HepG2 (cell line): ENCODE results near the gene FNDC3B. TPM values are rescaled to one million over a fixed set of nuclear protein-coding genes. Genes with fewer than 3 reads are reported as not detected.

Source experiments
- ARNTL ChIP-seq: sonication (generic); formaldehyde crosslinking; IDR thresholded peaks from 2 replicates; pipeline ENCODE4 v1.4.0; 2020; ENCODE audit warnings: mild to moderate bottlenecking, missing genetic modification reagents
- CC2D1A ChIP-seq: sonication (generic); formaldehyde crosslinking; IDR thresholded peaks from 2 replicates; pipeline ENCODE4 v1.8.1; 2023; ENCODE audit warnings: mild to moderate bottlenecking, missing genetic modification reagents
- ETV5 ChIP-seq: IDR thresholded peaks from 2 replicates; pipeline ENCODE4 v1.6.1; 2018; ENCODE audit warnings: missing biosample characterization, missing genetic modification reagents, inconsistent platforms, borderline replicate concordance
- GLI4 ChIP-seq: sonication (generic); formaldehyde crosslinking; IDR thresholded peaks from 2 replicates; pipeline ENCODE4 v1.5.1; 2020; ENCODE audit warnings: missing genetic modification reagents, mild to moderate bottlenecking, moderate library complexity, borderline replicate concordance
- HNF4G ChIP-seq, 2 experiments: sonication (generic) in 1 of 2; formaldehyde crosslinking in 1 of 2; IDR thresholded peaks; 2 replicates each; pipeline versions ENCODE4 v1.4.0 to v1.6.1; 2011 to 2020; ENCODE audit warnings: borderline replicate concordance in 2 of 2, low read depth in 2 of 2, mild to moderate bottlenecking in 2 of 2, low read length in 1 of 2, missing genetic modification reagents in 1 of 2, moderate library complexity in 1 of 2
- ISX ChIP-seq: sonication (generic); formaldehyde crosslinking; conservative IDR thresholded peaks from 2 replicates; pipeline ENCODE4 v1.5.0; 2020; ENCODE audit warnings: missing genetic modification reagents
- KDM5B ChIP-seq: sonication (generic); formaldehyde crosslinking; IDR thresholded peaks from 2 replicates; pipeline ENCODE4 v1.4.0; 2020; ENCODE audit warnings: missing genetic modification reagents, mild to moderate bottlenecking, borderline replicate concordance
- NFKB2 ChIP-seq: sonication (generic); formaldehyde crosslinking; IDR thresholded peaks from 2 replicates; pipeline ENCODE4 v1.4.0; 2020; ENCODE audit warnings: missing genetic modification reagents, borderline replicate concordance
- NR2F2 ChIP-seq: IDR thresholded peaks from 2 replicates; pipeline ENCODE4 v1.6.1; 2012; ENCODE audit warnings: low read depth, inconsistent platforms, borderline replicate concordance
- PHB2 ChIP-seq: fragments of 450-650 bp; IDR thresholded peaks from 2 replicates; pipeline ENCODE4 v1.6.1; 2018; ENCODE audit not compliant: partially characterized antibody
- RELA ChIP-seq: sonication (generic); formaldehyde crosslinking; IDR thresholded peaks from 2 replicates; pipeline ENCODE4 v1.4.0; 2020; ENCODE audit warnings: missing genetic modification reagents
- SP1 ChIP-seq, 2 experiments: fragments of 450-650 bp in 1 of 2; sonication (generic) in 1 of 2; formaldehyde crosslinking in 1 of 2; IDR thresholded peaks; 2 replicates each; pipeline versions ENCODE4 v1.4.0 to v1.6.1; 2016 to 2020; ENCODE audit warnings: missing genetic modification reagents in 1 of 2
- TCF7L2 ChIP-seq: IDR thresholded peaks from 2 replicates; pipeline ENCODE4 v1.6.1; 2011; ENCODE audit warnings: mild to moderate bottlenecking, low read depth, low read length, moderate library complexity
- UBTF ChIP-seq: sonication (generic); formaldehyde crosslinking; IDR thresholded peaks from 2 replicates; pipeline ENCODE4 v1.4.0; 2020; ENCODE audit warnings: mild to moderate bottlenecking, missing genetic modification reagents
- ZBTB10 ChIP-seq: sonication (generic); formaldehyde crosslinking; IDR thresholded peaks from 2 replicates; pipeline ENCODE4 v1.4.0; 2020; ENCODE audit warnings: missing genetic modification reagents, borderline replicate concordance
- ZFP36 ChIP-seq: fragments of 150-350 bp; IDR thresholded peaks from 2 replicates; pipeline ENCODE4 v1.6.1; 2018; ENCODE audit warnings: borderline replicate concordance, low read length, low read depth; ENCODE audit not compliant: partially characterized antibody
- ZNF12 ChIP-seq: sonication (generic); formaldehyde crosslinking; IDR thresholded peaks from 2 replicates; pipeline ENCODE4 v1.5.0; 2020; ENCODE audit warnings: missing genetic modification reagents
- ZNF180 ChIP-seq: sonication (generic); formaldehyde crosslinking; IDR thresholded peaks from 2 replicates; pipeline ENCODE4 v1.4.0; 2020; ENCODE audit warnings: low read depth, missing genetic modification reagents, borderline replicate concordance
- ZNF574 ChIP-seq: sonication (generic); formaldehyde crosslinking; IDR thresholded peaks from 2 replicates; pipeline ENCODE4 v1.4.0; 2020; ENCODE audit warnings: missing genetic modification reagents
- ZNF709 ChIP-seq: sonication (generic); formaldehyde crosslinking; IDR thresholded peaks from 2 replicates; pipeline ENCODE4 v1.5.0; 2020; ENCODE audit warnings: mild to moderate bottlenecking, missing genetic modification reagents
- ZNF724P ChIP-seq: sonication (generic); formaldehyde crosslinking; IDR thresholded peaks from 2 replicates; pipeline ENCODE4 v1.8.0; 2022; ENCODE audit warnings: missing genetic modification reagents, borderline replicate concordance
- polyA plus RNA-seq, 8 experiments: library from polyadenylated mRNA; depleted of rRNA in 3 of 8; stranded (reverse) in 7 of 8; unstranded in 1 of 8; fragments of >200 nt; fragmentation: Illumina TruSeq in 4 of 8; extraction: Trizol in 4 of 8; gene quantifications; 2 replicates each; pipeline versions ENCODE4 v1.2.1 to v1.2.3, GENCODE V29; 2011 to 2016; ENCODE audit warnings: low read depth in 4 of 8, missing spikeins in 1 of 8, mixed read lengths in 1 of 8; ENCODE audit not compliant: insufficient read depth in 1 of 8
- total RNA-seq, 5 experiments: library from RNA; depleted of rRNA; stranded (reverse); fragments of >200 nt; fragmentation: Illumina TruSeq; extraction: Trizol; gene quantifications; 2 replicates each; pipeline ENCODE4 v1.2.3, GENCODE V29; 2016; ENCODE audit warnings: low read depth in 1 of 5

The FNDC3B gene
- total and polyA plus RNA-seq, 2 of the 13 experiments (the other 11 are each of a cell fraction or from before 2014, with no cell fraction given): 74.8 to 103 TPM

GRCh38 chr3:172179680-172180399 lies 140.5 kb downstream of the FNDC3B start (continued):
- no peak for TF ChIP-seq TCF7L2
- TF ChIP-seq ZNF709 (CRISPR knock-in tag): no peak
- peak; percentile 53; the same call in 1 of the 2 replicates for TF ChIP-seq ETV5
- TF ChIP-seq UBTF (CRISPR knock-in tag): peak; percentile 19; the same call in 1 of the 2 replicates
- TF ChIP-seq RELA: no peak
- TF ChIP-seq HNF4G (IDR thresholded peaks at IDR 0.05; ENCODE audit: borderline replicate concordance, low read depth, low read length): peak; percentile 92
- peak; percentile 86; the same call in 1 of the 2 replicates for TF ChIP-seq HNF4G (CRISPR knock-in tag; IDR thresholded peaks at IDR 0.05; ENCODE audit: borderline replicate concordance, low read depth)
- TF ChIP-seq ZNF180 (CRISPR knock-in tag): no peak
- TF ChIP-seq NFKB2: no peak
- TF ChIP-seq KDM5B (CRISPR knock-in tag): no peak
- TF ChIP-seq ZNF574: no peak; the same call in 1 of the 2 replicates
- TF ChIP-seq ZBTB10 (CRISPR knock-in tag): no peak
- TF ChIP-seq PHB2: no peak
- no peak for TF ChIP-seq ZFP36
- no peak; the same call in 1 of the 2 replicates for TF ChIP-seq ARNTL (CRISPR knock-in tag)
- TF ChIP-seq GLI4: no peak
- no peak for TF ChIP-seq CC2D1A (CRISPR knock-in tag)
- no peak for TF ChIP-seq SP1 (IDR thresholded peaks at IDR 0.05)
- no peak for TF ChIP-seq SP1 (CRISPR knock-in tag; IDR thresholded peaks at IDR 0.05)
- peak; percentile 97 for TF ChIP-seq NR2F2
- no peak for TF ChIP-seq ZNF12 (CRISPR knock-in tag)
- no peak for TF ChIP-seq ISX (CRISPR knock-in tag)
- TF ChIP-seq ZNF724P (CRISPR knock-in tag): no peak
